Stimulated activated CD4-positive, alpha-beta T cell treated with anti-CD3 and anti-CD28 coated beads, Interleukin-2, amount 100 ng/mL, for 24 hours (primary cell): ENCODE measurements around the gene MRPL36.
A peak's percentile ranks its signal among the peaks of the same experiment; 100 is the strongest.
"Not testable (repeated sequence)": the region's sequence is repeated elsewhere in the genome, so short reads cannot be mapped to it uniquely, and the experiment has no call there.

ENCODE experiments used
- DNase-seq, 2 donors: peaks; one replicate each; pipeline ENCODE4 v3.0.0-alpha.2; 2020

MRPL36 gene

GRCh38 chr5:1831677-1832313 is 32.2 kb upstream of the MRPL36 start:
- DNase-seq, result no peak

GRCh38 chr5:1831257-1831656 is 31.6 kb upstream of the MRPL36 start:
- no peak for DNase-seq

GRCh38 chr5:1830571-1831228 is 31.1 kb upstream of the MRPL36 start:
- no peak for DNase-seq

- DNase-seq, result peak in 1 of 2 donors; percentile 15
Measured at GRCh38 chr5:1827886-1828397, 28.3 kb upstream of the MRPL36 start.

GRCh38 chr5:1827025-1827885 is 27.6 kb upstream of the MRPL36 start:
- DNase-seq, result no peak

- DNase-seq, result no peak
Measured at GRCh38 chr5:1826235-1826980, 26.8 kb upstream of the MRPL36 start.

- no peak for DNase-seq
Measured at GRCh38 chr5:1824903-1825841, 25.5 kb upstream of the MRPL36 start.

- DNase-seq, result no peak
Measured at GRCh38 chr5:1824109-1824821, 24.6 kb upstream of the MRPL36 start.

- DNase-seq, result no peak
Measured at GRCh38 chr5:1823381-1824034, 23.9 kb upstream of the MRPL36 start.

- no peak for DNase-seq
Measured at GRCh38 chr5:1821862-1822261, 22.2 kb upstream of the MRPL36 start.

GRCh38 chr5:1820926-1821325 is 21.3 kb upstream of the MRPL36 start:
- DNase-seq, result no peak

GRCh38 chr5:1820381-1820780 is 20.7 kb upstream of the MRPL36 start:
- DNase-seq, result no peak

- no peak for DNase-seq
Measured at GRCh38 chr5:1819458-1819857, 19.8 kb upstream of the MRPL36 start.

- no peak for DNase-seq
Measured at GRCh38 chr5:1818784-1819183, 19.1 kb upstream of the MRPL36 start.

GRCh38 chr5:1817261-1818043 is 17.8 kb upstream of the MRPL36 start:
- no peak for DNase-seq

GRCh38 chr5:1816495-1817089 is 17.0 kb upstream of the MRPL36 start:
- not testable (repeated sequence) for DNase-seq

- no peak for DNase-seq
Measured at GRCh38 chr5:1815881-1816292, 16.2 kb upstream of the MRPL36 start.

- no peak for DNase-seq
Measured at GRCh38 chr5:1815071-1815786, 15.6 kb upstream of the MRPL36 start.
